SK-N-SH (cell line): Measurements from ENCODE around the gene NDOR1.

Experiments used
- CTCF ChIP-seq: fragments of 200-600 bp; sonication (generic); IDR thresholded peaks from 2 replicates; pipeline ENCODE4 v1.6.1; 2017; ENCODE audit warnings: antibody characterized with exemption, mild to moderate bottlenecking, moderate library complexity
- EP300 ChIP-seq, 2 experiments: IDR thresholded peaks; 2 replicates each; pipeline versions ENCODE4 v1.4.0 to v1.6.1; 2012; ENCODE audit warnings: borderline replicate concordance in 1 of 2, low read depth in 1 of 2, low read length in 1 of 2
- FOXM1 ChIP-seq: IDR thresholded peaks from 2 replicates; pipeline ENCODE4 v1.4.0; 2012; ENCODE audit warnings: low read depth, mild to moderate bottlenecking
- GABPA ChIP-seq: IDR thresholded peaks from 2 replicates; pipeline ENCODE4 v1.4.0; 2012; ENCODE audit warnings: low read depth, mild to moderate bottlenecking
- MEF2A ChIP-seq: IDR thresholded peaks from 2 replicates; pipeline ENCODE4 v1.4.0; 2012; ENCODE audit warnings: low read depth, borderline replicate concordance
- RAD21 ChIP-seq: IDR thresholded peaks from 2 replicates; pipeline ENCODE4 v1.6.1; 2012; ENCODE audit warnings: mild to moderate bottlenecking, low read length

GRCh38 chr9:137220317-137221094 is 15.0 kb downstream of the NDOR1 start:
- TF ChIP-seq RAD21: no peak
- TF ChIP-seq MEF2A: no peak
- TF ChIP-seq CTCF: no peak
- no peak for TF ChIP-seq FOXM1
- no peak for TF ChIP-seq GABPA
- TF ChIP-seq EP300 (IDR thresholded peaks at IDR 0.05; ENCODE audit: borderline replicate concordance in 1 of 2, low read depth in 1 of 2, low read length in 1 of 2): no peak
